Activated T-cell treated with anti-CD3 and anti-CD28 coated beads, Interleukin-2, amount 50 U/mL, for 72 hours (primary cell): ENCODE data around the gene DNAH8. TPM values are rescaled to one million over a fixed set of nuclear protein-coding genes. Genes with fewer than 3 reads are reported as not detected.

ENCODE experiments used
- ATAC-seq, 2 donors: fragments of 150-1000 bp; cut with Tn5 transposase; replicated peaks in 1 of 2; 2 replicates each; pipeline ENCODE4 v1.10.0; 2021; ENCODE audit warnings: moderate library complexity in 2 of 2, mild to moderate bottlenecking in 1 of 2
- DNase-seq, 2 donors: peaks; one replicate each; pipeline ENCODE4 v3.0.0; 2021 to 2022; ENCODE audit warnings: mixed read lengths in 1 of 2
- H3K27ac Mint-ChIP-seq: one replicate; pipeline ENCODE4 v1.8.0; 2022; ENCODE audit warnings: mild to moderate bottlenecking, moderate library complexity, mixed read lengths
- H3K27me3 Mint-ChIP-seq: one replicate; pipeline ENCODE4 v1.8.0; 2022; ENCODE audit warnings: low read depth, mixed read lengths
- H3K36me3 Mint-ChIP-seq, 2 donors: one replicate each; pipeline ENCODE4 v1.8.0; 2022; ENCODE audit warnings: mixed read lengths in 2 of 2, mild to moderate bottlenecking in 1 of 2; ENCODE audit not compliant: insufficient read depth in 2 of 2
- H3K4me1 Mint-ChIP-seq: one replicate; pipeline ENCODE4 v1.8.0; 2022; ENCODE audit warnings: low read depth, mixed read lengths
- H3K4me3 Mint-ChIP-seq, 2 donors: one replicate each; pipeline ENCODE4 v1.8.0; 2022; ENCODE audit warnings: mild to moderate bottlenecking in 2 of 2, mixed read lengths in 2 of 2, moderate library complexity in 2 of 2
- H3K9me3 Mint-ChIP-seq, 2 donors: one replicate each; pipeline ENCODE4 v1.8.0; 2022; ENCODE audit warnings: mixed read lengths in 2 of 2
- total RNA-seq, 2 donors: library from RNA; stranded (reverse); gene quantifications; one replicate each; pipeline ENCODE4 v1.2.3, GENCODE V29; 2022

Gene DNAH8
- total RNA-seq, 2 donors from 2014 or later: 0.02 to 0.41 TPM

DNA sequence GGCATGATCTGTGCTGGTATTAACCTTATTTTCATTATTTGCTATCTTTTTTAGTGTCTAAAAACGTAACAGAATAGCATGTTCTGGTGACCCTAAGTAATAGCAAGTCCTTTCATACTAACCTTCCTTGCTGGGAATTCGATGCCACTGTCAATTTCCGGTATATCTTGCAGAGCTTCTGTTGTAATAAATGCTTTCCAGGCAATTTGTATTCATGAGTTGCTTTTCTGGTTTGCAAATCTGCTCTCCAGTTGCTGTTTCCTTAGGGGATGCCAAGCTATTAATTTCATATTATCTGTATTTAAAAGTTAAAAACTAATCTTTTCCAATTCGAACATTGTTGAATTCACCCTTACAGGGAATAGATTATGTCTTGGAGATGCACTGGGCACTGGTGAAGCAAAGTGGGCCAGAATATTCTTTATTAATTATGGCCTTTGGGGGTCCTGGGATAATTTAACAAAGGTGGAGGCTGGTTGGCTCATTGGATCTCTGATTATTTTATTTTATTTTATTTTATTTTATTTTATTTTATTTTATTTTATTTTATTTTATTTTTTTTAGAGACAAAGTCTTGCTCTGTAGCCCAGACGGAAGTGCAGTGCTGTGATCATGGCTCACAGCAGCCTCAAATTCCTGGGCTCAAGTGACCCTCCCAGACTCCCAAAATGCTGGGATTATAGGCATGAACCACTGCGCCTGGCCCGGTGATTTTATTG lies 209.8 kb downstream of the DNAH8 start:
- peaks cover 22% of the 10 kb centered on the region for H3K27me3 Mint-ChIP-seq
- H3K36me3 Mint-ChIP-seq: no peaks in the 10 kb centered on the region
- ATAC-seq: no peak
- DNase-seq: no peak
- H3K27ac Mint-ChIP-seq: no peak overlapping the region
- no peak overlapping the region for H3K4me3 Mint-ChIP-seq
- no peaks in the 10 kb centered on the region for H3K9me3 Mint-ChIP-seq
- H3K4me1 Mint-ChIP-seq: no peaks in the 10 kb centered on the region

- peaks cover 16% of the 10 kb centered on the region for H3K27me3 Mint-ChIP-seq
- DNase-seq (no peak), ATAC-seq (no peak)
- H3K27ac Mint-ChIP-seq: no peak overlapping the region
- no peak overlapping the region for H3K4me3 Mint-ChIP-seq
- H3K9me3 Mint-ChIP-seq: no peaks in the 10 kb centered on the region
- H3K4me1 Mint-ChIP-seq: no peaks in the 10 kb centered on the region
- no peaks in the 10 kb centered on the region for H3K36me3 Mint-ChIP-seq
Measured at GRCh38 chr6:38929560-38929959, 214.4 kb downstream of the DNAH8 start.

DNA sequence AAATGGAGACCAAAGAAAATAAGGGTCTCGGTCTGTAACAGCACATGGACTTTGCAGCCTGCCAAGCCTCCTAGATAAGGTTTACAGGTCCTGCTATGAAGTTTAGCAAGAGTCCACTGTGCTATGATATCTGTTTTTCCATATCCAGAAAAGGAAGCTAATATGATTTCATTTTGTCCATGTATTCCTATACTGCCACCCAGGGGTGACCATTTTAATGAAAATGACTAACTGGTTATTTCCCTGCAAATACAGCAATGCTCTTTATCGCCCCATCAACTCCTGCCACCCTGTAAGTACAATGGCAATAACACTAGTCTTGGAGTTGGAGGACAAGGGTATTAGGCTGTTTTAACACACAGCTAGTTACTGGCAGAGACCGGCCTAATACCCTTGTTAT lies 218.3 kb downstream of the DNAH8 start:
- no peaks in the 10 kb centered on the region for H3K27me3 Mint-ChIP-seq
- DNase-seq (no peak), ATAC-seq (no peak)
- H3K36me3 Mint-ChIP-seq: no peaks in the 10 kb centered on the region
- no peak overlapping the region for H3K4me3 Mint-ChIP-seq
- H3K4me1 Mint-ChIP-seq: no peaks in the 10 kb centered on the region
- H3K27ac Mint-ChIP-seq: no peak overlapping the region
- H3K9me3 Mint-ChIP-seq: no peaks in the 10 kb centered on the region

- Mint-ChIP-seq H3K27me3 (no peaks in the 10 kb centered on the region), H3K27ac (no peak overlapping the region), H3K4me1 (no peaks in the 10 kb centered on the region), H3K9me3 (no peaks in the 10 kb centered on the region), H3K4me3 (no peak overlapping the region), H3K36me3 (no peaks in the 10 kb centered on the region)
- no peak for DNase-seq
- no peak for ATAC-seq
Measured at GRCh38 chr6:38935051-38935450, 219.9 kb downstream of the DNAH8 start.

- no peak for ATAC-seq
- no peak overlapping the region for H3K27ac Mint-ChIP-seq
- H3K36me3 Mint-ChIP-seq: no peaks in the 10 kb centered on the region
- H3K4me3 Mint-ChIP-seq: no peak overlapping the region
- no peaks in the 10 kb centered on the region for H3K9me3 Mint-ChIP-seq
- H3K27me3 Mint-ChIP-seq: no peaks in the 10 kb centered on the region
- H3K4me1 Mint-ChIP-seq: no peaks in the 10 kb centered on the region
- DNase-seq: no peak
Measured at GRCh38 chr6:38937839-38938613, 222.9 kb downstream of the DNAH8 start.

- H3K36me3 Mint-ChIP-seq: no peaks in the 10 kb centered on the region
- ATAC-seq (no peak), DNase-seq (no peak)
- no peaks in the 10 kb centered on the region for H3K9me3 Mint-ChIP-seq
- H3K4me3 Mint-ChIP-seq: no peak overlapping the region
- H3K27me3 Mint-ChIP-seq: no peaks in the 10 kb centered on the region
- H3K27ac Mint-ChIP-seq: no peak overlapping the region
- no peaks in the 10 kb centered on the region for H3K4me1 Mint-ChIP-seq
Measured at GRCh38 chr6:38938741-38939140, 223.6 kb downstream of the DNAH8 start.

- H3K4me1 Mint-ChIP-seq: no peaks in the 10 kb centered on the region
- no peak for ATAC-seq
- H3K4me3 Mint-ChIP-seq: no peak overlapping the region
- DNase-seq: no peak
- H3K36me3 Mint-ChIP-seq: no peaks in the 10 kb centered on the region
- no peak overlapping the region for H3K27ac Mint-ChIP-seq
- H3K27me3 Mint-ChIP-seq: no peaks in the 10 kb centered on the region
- no peaks in the 10 kb centered on the region for H3K9me3 Mint-ChIP-seq
Measured at GRCh38 chr6:38942442-38942841, 227.3 kb downstream of the DNAH8 start.

GRCh38 chr6:38942965-38943364 lies 227.9 kb downstream of the DNAH8 start:
- ATAC-seq (no peak), DNase-seq (no peak)
- Mint-ChIP-seq H3K27ac (no peak overlapping the region), H3K4me1 (no peaks in the 10 kb centered on the region), H3K9me3 (no peaks in the 10 kb centered on the region), H3K27me3 (no peaks in the 10 kb centered on the region), H3K36me3 (no peaks in the 10 kb centered on the region), H3K4me3 (no peak overlapping the region)

GRCh38 chr6:38943964-38944363 lies 228.9 kb downstream of the DNAH8 start:
- DNase-seq (no peak), ATAC-seq (no peak)
- H3K36me3 Mint-ChIP-seq: no peaks in the 10 kb centered on the region
- H3K4me3 Mint-ChIP-seq: no peak overlapping the region
- H3K27me3 Mint-ChIP-seq: no peaks in the 10 kb centered on the region
- H3K4me1 Mint-ChIP-seq: no peaks in the 10 kb centered on the region
- no peak overlapping the region for H3K27ac Mint-ChIP-seq
- no peaks in the 10 kb centered on the region for H3K9me3 Mint-ChIP-seq

GRCh38 chr6:38944655-38945279 lies 229.7 kb downstream of the DNAH8 start:
- Mint-ChIP-seq H3K27ac (no peak overlapping the region), H3K36me3 (no peaks in the 10 kb centered on the region), H3K9me3 (no peaks in the 10 kb centered on the region), H3K4me3 (no peak overlapping the region), H3K27me3 (no peaks in the 10 kb centered on the region), H3K4me1 (no peaks in the 10 kb centered on the region)
- no peak for DNase-seq
- no peak for ATAC-seq

DNA sequence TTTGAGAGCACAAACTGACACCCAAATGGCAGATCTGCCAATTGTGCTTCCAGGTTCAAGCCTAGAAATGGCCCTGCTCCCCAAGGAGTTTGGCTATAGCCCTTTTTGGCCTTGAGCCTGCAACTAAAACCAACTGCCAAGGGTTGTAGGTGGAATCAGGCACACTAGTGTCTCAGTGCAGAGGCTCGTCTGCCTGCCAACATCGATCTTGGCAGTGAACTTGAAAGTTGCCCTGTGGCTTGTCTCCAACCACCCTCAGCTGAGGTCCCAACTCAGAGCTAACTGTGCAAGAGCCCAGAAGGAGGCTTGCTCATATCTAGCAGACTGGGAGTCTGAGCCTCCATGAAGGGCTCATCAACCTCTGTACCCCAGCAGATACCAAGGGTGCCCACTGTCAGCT lies 240.8 kb downstream of the DNAH8 start:
- Mint-ChIP-seq H3K4me3 (no peak overlapping the region), H3K36me3 (peaks cover 0 to 2% of the 10 kb centered on the region in 2 donors), H3K27ac (no peak overlapping the region), H3K4me1 (no peaks in the 10 kb centered on the region), H3K27me3 (peaks cover 49% of the 10 kb centered on the region), H3K9me3 (peaks cover 1 to 2% of the 10 kb centered on the region in 2 donors)
- DNase-seq (no peak), ATAC-seq (no peak)

DNA sequence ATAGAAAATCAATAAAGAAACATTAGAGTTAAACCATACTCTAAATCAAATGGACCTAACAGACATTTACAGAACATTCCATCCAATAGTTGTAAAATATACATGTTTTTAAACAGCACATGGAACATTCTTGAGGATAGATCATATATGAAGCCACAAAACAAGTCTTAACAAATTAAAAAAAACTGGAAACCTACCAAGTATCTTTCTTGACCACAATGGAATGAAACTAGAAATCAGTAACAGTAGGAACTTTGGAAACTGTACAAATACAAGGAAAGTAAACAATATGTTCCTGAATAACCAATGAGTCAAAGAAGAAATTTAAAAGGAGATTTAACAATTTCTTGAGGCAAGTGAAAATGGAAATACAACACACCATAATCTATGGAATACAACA lies 242.3 kb downstream of the DNAH8 start:
- H3K4me3 Mint-ChIP-seq: no peak overlapping the region
- peaks cover 37% of the 10 kb centered on the region for H3K27me3 Mint-ChIP-seq
- DNase-seq (no peak), ATAC-seq (no peak)
- no peak overlapping the region for H3K27ac Mint-ChIP-seq
- peaks cover 0 to 2% of the 10 kb centered on the region in 2 donors for H3K36me3 Mint-ChIP-seq
- H3K4me1 Mint-ChIP-seq: no peaks in the 10 kb centered on the region
- peaks cover 1 to 2% of the 10 kb centered on the region in 2 donors for H3K9me3 Mint-ChIP-seq

- Mint-ChIP-seq H3K27me3 (peaks cover 28% of the 10 kb centered on the region), H3K27ac (no peak overlapping the region), H3K36me3 (peaks cover 0 to 2% of the 10 kb centered on the region in 2 donors), H3K9me3 (peaks cover 1 to 2% of the 10 kb centered on the region in 2 donors), H3K4me1 (no peaks in the 10 kb centered on the region), H3K4me3 (no peak overlapping the region)
- DNase-seq (no peak), ATAC-seq (no peak)
Measured at GRCh38 chr6:38959138-38959537, 244.0 kb downstream of the DNAH8 start.
